Measurements from ENCODE around the gene NELFA.

DNA sequence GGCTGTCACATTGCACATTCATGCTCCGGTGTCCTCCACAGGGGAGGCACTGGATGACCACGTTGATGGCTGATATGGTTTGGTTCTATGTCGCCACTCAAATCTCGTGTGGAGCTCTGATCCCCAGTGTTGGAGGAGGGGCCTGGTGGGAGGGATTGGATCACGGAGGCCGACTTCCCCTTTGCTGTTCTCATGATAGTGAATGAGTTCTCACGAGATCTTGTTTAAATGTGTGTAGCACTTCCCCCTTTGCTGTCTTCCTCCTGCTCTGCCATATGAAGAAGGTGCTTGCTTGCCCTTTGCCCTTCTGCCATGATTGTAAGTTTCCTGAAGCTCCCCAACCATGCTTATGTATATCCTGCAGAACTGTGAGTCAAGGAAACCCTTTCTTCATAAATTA, 28.1 kb upstream of the NELFA start:
- TF ChIP-seq BHLHE40 (IDR thresholded peaks at IDR 0.05; ENCODE audit: borderline replicate concordance in 1 of 2, low read depth in 2 of 2, low read length in 1 of 2), result no peak
- TF ChIP-seq, protein P1, sequence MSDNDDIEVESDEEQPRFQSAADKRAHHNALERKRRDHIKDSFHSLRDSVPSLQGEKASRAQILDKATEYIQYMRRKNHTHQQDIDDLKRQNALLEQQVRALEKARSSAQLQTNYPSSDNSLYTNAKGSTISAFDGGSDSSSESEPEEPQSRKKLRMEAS (IDR thresholded peaks at IDR 0.05; ENCODE audit: low read depth, low read length), result no peak
- TF ChIP-seq, protein P2, sequence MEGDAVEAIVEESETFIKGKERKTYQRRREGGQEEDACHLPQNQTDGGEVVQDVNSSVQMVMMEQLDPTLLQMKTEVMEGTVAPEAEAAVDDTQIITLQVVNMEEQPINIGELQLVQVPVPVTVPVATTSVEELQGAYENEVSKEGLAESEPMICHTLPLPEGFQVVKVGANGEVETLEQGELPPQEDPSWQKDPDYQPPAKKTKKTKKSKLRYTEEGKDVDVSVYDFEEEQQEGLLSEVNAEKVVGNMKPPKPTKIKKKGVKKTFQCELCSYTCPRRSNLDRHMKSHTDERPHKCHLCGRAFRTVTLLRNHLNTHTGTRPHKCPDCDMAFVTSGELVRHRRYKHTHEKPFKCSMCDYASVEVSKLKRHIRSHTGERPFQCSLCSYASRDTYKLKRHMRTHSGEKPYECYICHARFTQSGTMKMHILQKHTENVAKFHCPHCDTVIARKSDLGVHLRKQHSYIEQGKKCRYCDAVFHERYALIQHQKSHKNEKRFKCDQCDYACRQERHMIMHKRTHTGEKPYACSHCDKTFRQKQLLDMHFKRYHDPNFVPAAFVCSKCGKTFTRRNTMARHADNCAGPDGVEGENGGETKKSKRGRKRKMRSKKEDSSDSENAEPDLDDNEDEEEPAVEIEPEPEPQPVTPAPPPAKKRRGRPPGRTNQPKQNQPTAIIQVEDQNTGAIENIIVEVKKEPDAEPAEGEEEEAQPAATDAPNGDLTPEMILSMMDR (IDR thresholded peaks at IDR 0.05 in 2 of 3, conservative IDR thresholded peaks at IDR 0.05 in 1 of 3; ENCODE audit: control insufficient read depth in 2 of 3, extremely low read depth in 1 of 3, insufficient read depth in 1 of 3, low read depth in 3 of 3, low read length in 3 of 3), result no peak
- TF ChIP-seq NR2C1 (IDR thresholded peaks at IDR 0.05), result no peak
- TF ChIP-seq, protein P3, sequence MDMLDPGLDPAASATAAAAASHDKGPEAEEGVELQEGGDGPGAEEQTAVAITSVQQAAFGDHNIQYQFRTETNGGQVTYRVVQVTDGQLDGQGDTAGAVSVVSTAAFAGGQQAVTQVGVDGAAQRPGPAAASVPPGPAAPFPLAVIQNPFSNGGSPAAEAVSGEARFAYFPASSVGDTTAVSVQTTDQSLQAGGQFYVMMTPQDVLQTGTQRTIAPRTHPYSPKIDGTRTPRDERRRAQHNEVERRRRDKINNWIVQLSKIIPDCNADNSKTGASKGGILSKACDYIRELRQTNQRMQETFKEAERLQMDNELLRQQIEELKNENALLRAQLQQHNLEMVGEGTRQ (IDR thresholded peaks at IDR 0.05; ENCODE audit: borderline replicate concordance, low read depth, low read length), result no peak
- no peak for TF ChIP-seq BRCA1 (IDR thresholded peaks at IDR 0.05; ENCODE audit: low read depth, low read length)
- no peak for TF ChIP-seq ZZZ3 (IDR thresholded peaks at IDR 0.05; ENCODE audit: control insufficient read depth, insufficient read length, low read depth)

Measured in GM12878 (cell line).